GM12872 (cell line): ENCODE results near the gene DENND4B.

Experiments used
- TF ChIP-seq, protein P1 (sequence below): IDR thresholded peaks from 3 replicates; pipeline ENCODE4 v1.5.1; 2011; ENCODE audit warnings: low read depth, mild to moderate bottlenecking, low read length, moderate library complexity; ENCODE audit not compliant: insufficient read depth

Gene DENND4B

DNA sequence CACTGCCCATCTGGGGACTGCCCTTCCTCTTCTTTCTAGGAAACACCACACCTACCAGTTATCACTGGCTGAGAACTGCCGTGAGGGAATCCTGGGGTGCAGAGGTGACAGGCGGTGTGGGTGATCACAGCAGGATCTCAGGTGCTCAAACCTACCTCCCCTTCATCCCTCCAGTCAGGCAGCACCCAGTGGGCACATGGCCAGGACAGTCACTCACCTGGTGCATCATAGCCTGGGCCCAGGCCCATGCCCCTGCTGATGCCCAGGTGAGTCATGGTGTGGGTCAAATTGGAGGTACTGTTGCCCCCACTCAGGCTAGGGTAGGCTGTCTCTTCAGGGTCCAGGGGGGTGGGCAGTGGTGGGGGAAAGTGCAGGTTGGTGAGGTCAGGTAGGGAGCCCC lies 5.3 kb upstream of the DENND4B start:
- TF ChIP-seq, protein P1, sequence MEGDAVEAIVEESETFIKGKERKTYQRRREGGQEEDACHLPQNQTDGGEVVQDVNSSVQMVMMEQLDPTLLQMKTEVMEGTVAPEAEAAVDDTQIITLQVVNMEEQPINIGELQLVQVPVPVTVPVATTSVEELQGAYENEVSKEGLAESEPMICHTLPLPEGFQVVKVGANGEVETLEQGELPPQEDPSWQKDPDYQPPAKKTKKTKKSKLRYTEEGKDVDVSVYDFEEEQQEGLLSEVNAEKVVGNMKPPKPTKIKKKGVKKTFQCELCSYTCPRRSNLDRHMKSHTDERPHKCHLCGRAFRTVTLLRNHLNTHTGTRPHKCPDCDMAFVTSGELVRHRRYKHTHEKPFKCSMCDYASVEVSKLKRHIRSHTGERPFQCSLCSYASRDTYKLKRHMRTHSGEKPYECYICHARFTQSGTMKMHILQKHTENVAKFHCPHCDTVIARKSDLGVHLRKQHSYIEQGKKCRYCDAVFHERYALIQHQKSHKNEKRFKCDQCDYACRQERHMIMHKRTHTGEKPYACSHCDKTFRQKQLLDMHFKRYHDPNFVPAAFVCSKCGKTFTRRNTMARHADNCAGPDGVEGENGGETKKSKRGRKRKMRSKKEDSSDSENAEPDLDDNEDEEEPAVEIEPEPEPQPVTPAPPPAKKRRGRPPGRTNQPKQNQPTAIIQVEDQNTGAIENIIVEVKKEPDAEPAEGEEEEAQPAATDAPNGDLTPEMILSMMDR: no peak

DNA sequence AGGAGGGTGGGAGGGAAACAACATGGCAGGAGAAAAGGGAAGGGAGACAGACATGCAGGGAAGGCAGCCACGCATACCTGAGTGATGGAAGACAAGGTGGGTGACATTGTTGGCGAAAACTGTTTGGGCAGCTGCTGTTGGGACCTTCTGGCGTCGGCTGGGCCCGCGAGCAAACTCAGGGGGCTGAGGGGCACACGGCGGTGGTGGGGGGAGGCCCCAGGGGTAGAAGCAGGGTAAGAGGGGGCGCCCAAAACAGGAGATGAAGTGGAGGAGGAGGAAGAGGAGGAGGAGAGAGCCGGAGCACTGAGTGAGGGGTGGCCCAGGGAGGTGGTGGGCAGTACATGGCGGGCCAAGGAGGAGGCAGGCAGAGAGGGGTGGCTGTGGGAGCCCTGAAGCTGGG lies 4.7 kb upstream of the DENND4B start:
- TF ChIP-seq, protein P1: no peak

DNA sequence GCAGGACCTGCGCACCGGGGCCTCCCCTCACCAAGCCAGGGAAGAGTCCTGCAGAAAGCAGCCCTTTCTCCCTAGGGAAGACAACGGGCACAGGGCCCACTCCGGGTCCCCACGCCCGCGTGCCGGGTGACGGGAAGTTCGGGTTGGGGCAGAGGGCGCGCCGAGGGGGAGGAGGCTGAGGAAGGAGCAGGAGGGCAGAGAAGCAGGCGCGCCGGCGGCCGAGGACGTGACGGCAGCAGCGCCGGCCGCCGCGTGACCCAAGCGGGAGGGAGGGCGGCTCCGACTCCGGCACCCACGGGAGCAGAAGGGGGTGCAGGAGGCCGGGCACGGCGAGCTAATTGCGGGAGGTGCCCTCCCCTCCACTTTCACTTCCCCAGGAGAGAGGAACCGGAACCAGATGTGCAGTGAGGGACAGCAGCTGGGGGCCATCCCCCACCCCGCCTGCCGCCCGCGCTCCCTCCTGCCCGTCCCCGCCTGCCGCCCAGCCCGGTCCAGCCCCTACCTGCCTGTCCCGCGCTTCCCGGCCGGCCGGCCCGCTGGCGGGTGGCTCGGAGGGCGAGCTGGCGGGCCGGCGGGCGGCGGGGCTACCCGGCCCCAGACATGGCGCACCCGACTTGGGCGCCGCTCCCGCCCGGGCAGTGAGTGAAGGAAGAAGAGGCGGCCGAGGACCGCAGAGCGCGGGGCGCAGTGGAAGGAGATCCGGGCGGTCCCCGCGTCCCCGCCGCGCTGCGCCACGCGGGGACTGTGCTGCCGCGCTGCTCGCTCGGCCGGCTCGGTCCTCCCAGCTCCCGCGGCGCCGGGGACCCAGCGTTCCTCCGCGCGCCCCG lies 510 bp downstream of the DENND4B start:
- TF ChIP-seq, protein P1: no peak

DNA sequence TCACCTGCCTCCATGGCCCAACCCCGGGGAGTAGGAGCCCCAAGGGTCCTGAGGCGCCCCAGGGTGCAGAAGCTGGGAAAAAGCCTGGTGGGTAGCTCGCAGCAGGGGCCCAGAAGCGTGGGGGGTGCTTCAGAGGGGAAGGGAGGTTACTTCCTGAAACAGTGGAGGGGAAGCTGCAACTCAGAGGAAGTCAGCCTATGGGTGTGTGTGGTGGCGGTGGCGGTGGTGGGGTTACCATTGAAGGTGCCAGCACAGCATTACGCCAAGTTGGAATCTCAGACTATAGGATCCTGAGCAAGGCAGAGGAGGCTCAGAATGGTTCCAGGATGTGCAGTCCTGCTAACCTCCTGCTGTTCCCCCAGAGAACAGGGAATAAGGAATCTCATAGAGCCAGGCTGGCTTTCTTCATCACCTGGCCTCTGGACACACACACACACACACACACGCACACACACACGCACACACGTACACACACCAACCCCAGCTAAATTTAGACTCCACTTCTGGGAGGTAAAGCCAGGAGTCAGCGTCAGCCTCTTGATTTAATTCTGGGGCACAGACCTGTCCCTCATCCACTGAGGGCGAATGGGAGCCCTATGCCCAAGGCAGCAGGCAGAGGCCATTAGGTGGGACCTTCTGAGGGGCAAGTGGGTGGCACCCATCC lies 1.3 kb downstream of the DENND4B start:
- TF ChIP-seq, protein P1: no peak

DNA sequence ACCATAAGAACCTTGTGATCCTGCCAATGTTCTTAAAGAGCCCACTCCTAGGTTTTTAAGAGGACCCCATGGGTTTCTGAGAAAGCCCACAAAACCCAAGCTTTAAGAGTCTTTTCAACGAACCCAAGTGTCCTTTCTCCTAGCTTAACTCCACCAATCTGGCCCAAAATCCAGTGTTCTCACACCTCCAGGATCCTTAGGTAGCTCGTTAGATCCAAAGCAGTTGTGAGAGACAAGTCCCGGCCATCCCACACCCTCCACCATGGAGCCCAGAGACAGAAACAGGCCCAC lies 1.7 kb downstream of the DENND4B start:
- TF ChIP-seq, protein P1: no peak

DNA sequence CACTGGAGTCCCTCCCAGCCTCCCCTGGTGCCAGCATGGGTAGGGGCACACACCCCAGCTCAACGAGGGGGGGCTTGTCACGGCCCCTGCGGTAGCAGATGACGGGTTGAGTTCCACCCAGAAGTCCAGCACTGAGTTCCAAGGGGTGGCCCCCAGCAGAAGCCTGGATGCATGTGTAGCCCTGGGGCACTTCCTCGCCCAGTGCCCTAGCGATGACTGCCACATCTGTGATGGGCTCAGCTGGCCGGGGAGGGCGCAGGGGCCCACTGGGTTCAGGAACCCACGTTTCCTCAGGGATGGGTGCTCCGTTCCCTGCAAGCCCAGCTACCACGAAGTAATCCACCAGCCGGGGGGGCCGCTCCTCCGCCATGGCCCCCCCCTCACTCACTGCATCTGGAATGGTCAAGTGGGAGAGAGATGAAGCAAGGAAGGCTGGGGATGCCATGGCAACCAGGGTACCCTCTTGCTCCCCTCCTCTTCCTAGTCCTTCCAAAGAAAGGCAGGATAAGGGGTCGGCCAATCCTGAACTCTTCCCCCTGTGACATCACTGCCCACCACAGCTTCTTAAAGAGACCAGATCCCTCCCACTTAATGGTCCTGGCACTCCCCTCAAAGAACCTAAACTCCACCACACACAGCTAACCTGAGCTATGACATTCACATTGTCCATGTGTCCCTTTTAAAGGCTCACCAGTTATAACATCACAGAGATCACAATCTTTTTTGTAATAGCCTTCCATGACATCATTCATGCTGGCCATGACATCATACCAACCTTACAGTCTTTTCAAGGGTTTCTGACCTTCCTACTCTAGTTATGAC lies 2.3 kb downstream of the DENND4B start:
- TF ChIP-seq, protein P1: no peak
